HG03521 (cell line): ENCODE measurements around the gene PDLIM5.
"Not testable (repeated sequence)": the region's sequence is repeated elsewhere in the genome, so short reads cannot be mapped to it uniquely, and the experiment has no call there.

ENCODE experiments used
- ATAC-seq: cut with Tn5 transposase; IDR thresholded peaks from one replicate; pipeline ENCODE4 v1.9.1; 2021; ENCODE audit warnings: mild to moderate bottlenecking, moderate library complexity; ENCODE audit not compliant: unreplicated experiment

The PDLIM5 gene

GRCh38 chr4:94451695-94452475 is at the start of gene PDLIM5:
Gene PDLIM5, plus strand, starts transcription at chr4:94451942. Its CDS starts 3,347 bp downstream, at chr4:94455289.
- ATAC-seq = peak; percentile 92

- ATAC-seq = not testable (repeated sequence)
Observed at GRCh38 chr4:94402439-94402838, 49.3 kb upstream of the PDLIM5 start.

GRCh38 chr4:94403751-94404150 is 48.0 kb upstream of the PDLIM5 start:
- ATAC-seq = no peak

- ATAC-seq = peak; percentile 74
Observed at GRCh38 chr4:94406668-94407437, 44.9 kb upstream of the PDLIM5 start.

- no peak for ATAC-seq
Observed at GRCh38 chr4:94407846-94408245, 43.9 kb upstream of the PDLIM5 start.

GRCh38 chr4:94408549-94409374 is 43.0 kb upstream of the PDLIM5 start:
- ATAC-seq = no peak

- ATAC-seq = no peak
Observed at GRCh38 chr4:94409375-94409679, 42.4 kb upstream of the PDLIM5 start.

- ATAC-seq = no peak
Observed at GRCh38 chr4:94409962-94410361, 41.8 kb upstream of the PDLIM5 start.

- no peak for ATAC-seq
Observed at GRCh38 chr4:94410678-94411206, 41.0 kb upstream of the PDLIM5 start.

GRCh38 chr4:94411296-94411695 is 40.4 kb upstream of the PDLIM5 start:
- ATAC-seq = no peak

- no peak for ATAC-seq
Observed at GRCh38 chr4:94412019-94412657, 39.6 kb upstream of the PDLIM5 start.

GRCh38 chr4:94412658-94413038 is 39.1 kb upstream of the PDLIM5 start:
- ATAC-seq = no peak

- ATAC-seq = no peak
Observed at GRCh38 chr4:94413085-94413840, 38.5 kb upstream of the PDLIM5 start.

GRCh38 chr4:94414907-94415306 is 36.8 kb upstream of the PDLIM5 start:
- ATAC-seq = no peak

- ATAC-seq = no peak
Observed at GRCh38 chr4:94415448-94415847, 36.3 kb upstream of the PDLIM5 start.

GRCh38 chr4:94416335-94416734 is 35.4 kb upstream of the PDLIM5 start:
- ATAC-seq = no peak

- ATAC-seq = no peak
Observed at GRCh38 chr4:94416981-94417380, 34.8 kb upstream of the PDLIM5 start.

GRCh38 chr4:94419549-94419948 is 32.2 kb upstream of the PDLIM5 start:
- ATAC-seq = no peak

- no peak for ATAC-seq
Observed at GRCh38 chr4:94419956-94420355, 31.8 kb upstream of the PDLIM5 start.

GRCh38 chr4:94420356-94420755 is 31.4 kb upstream of the PDLIM5 start:
- no peak for ATAC-seq
